Hindlimb muscle (tissue), 1 donor: ENCODE data around the gene CSF1R. TPM values are rescaled to one million over a fixed set of nuclear protein-coding genes. Genes with fewer than 3 reads are reported as not detected.
"Not testable (repeated sequence)": the region's sequence is repeated elsewhere in the genome, so short reads cannot be mapped to it uniquely, and the experiment has no call there.

Experiments
- DNase-seq: peaks from one replicate; pipeline ENCODE4 v3.0.0-alpha.2; 2013
- polyA plus RNA-seq: library from polyadenylated mRNA; unstranded; fragments of 120-200 nt; gene quantifications from one replicate; pipeline ENCODE4 v1.2.1, GENCODE V29; 2013; ENCODE audit not compliant: insufficient read length

Gene CSF1R
- polyA plus RNA-seq, 1 donor, result 45.1 TPM

GRCh38 chr5:150103678-150104549, 17.6 kb upstream of the CSF1R start:
- no peak for DNase-seq

GRCh38 chr5:150101023-150101422, 14.7 kb upstream of the CSF1R start:
- no peak for DNase-seq

GRCh38 chr5:150097152-150097551, 10.8 kb upstream of the CSF1R start:
- DNase-seq, result no peak

GRCh38 chr5:150092159-150092787, 5.9 kb upstream of the CSF1R start:
- DNase-seq, result no peak

- no peak for DNase-seq
Measured at GRCh38 chr5:150085191-150085912, 1.0 kb downstream of the CSF1R start.

GRCh38 chr5:150084754-150085153, 1.6 kb downstream of the CSF1R start:
- not testable (repeated sequence) for DNase-seq

- DNase-seq, result no peak
Measured at GRCh38 chr5:150082889-150083288, 3.5 kb downstream of the CSF1R start.

GRCh38 chr5:150082374-150082773, 4.0 kb downstream of the CSF1R start:
- DNase-seq, result no peak

GRCh38 chr5:150081541-150082283, 4.6 kb downstream of the CSF1R start:
- DNase-seq, result peak; percentile 61

GRCh38 chr5:150080696-150081435, 5.5 kb downstream of the CSF1R start:
- no peak for DNase-seq

GRCh38 chr5:150079909-150080461, 6.4 kb downstream of the CSF1R start:
- no peak for DNase-seq

- no peak for DNase-seq
Measured at GRCh38 chr5:150078802-150079689, 7.3 kb downstream of the CSF1R start.

- DNase-seq, result no peak
Measured at GRCh38 chr5:150077996-150078801, 8.2 kb downstream of the CSF1R start.

- DNase-seq, result no peak
Measured at GRCh38 chr5:150077060-150077459, 9.3 kb downstream of the CSF1R start.

GRCh38 chr5:150075806-150076205, 10.5 kb downstream of the CSF1R start:
- DNase-seq, result no peak

GRCh38 chr5:150075233-150075632, 11.1 kb downstream of the CSF1R start:
- DNase-seq, result no peak

GRCh38 chr5:150073677-150074076, 12.7 kb downstream of the CSF1R start:
- no peak for DNase-seq

GRCh38 chr5:150073086-150073625, 13.2 kb downstream of the CSF1R start:
- no peak for DNase-seq

- no peak for DNase-seq
Measured at GRCh38 chr5:150070821-150071220, 15.5 kb downstream of the CSF1R start.
